ENCODE data around the gene RGS9.

GRCh38 chr17:65160516-65160915 lies 23.3 kb downstream of the RGS9 start:
- TF ChIP-seq, protein P1, sequence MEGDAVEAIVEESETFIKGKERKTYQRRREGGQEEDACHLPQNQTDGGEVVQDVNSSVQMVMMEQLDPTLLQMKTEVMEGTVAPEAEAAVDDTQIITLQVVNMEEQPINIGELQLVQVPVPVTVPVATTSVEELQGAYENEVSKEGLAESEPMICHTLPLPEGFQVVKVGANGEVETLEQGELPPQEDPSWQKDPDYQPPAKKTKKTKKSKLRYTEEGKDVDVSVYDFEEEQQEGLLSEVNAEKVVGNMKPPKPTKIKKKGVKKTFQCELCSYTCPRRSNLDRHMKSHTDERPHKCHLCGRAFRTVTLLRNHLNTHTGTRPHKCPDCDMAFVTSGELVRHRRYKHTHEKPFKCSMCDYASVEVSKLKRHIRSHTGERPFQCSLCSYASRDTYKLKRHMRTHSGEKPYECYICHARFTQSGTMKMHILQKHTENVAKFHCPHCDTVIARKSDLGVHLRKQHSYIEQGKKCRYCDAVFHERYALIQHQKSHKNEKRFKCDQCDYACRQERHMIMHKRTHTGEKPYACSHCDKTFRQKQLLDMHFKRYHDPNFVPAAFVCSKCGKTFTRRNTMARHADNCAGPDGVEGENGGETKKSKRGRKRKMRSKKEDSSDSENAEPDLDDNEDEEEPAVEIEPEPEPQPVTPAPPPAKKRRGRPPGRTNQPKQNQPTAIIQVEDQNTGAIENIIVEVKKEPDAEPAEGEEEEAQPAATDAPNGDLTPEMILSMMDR (conservative IDR thresholded peaks at IDR 0.05; ENCODE audit: low read length) = no peak
- no peak for TF ChIP-seq EZH2phosphoT487 (IDR thresholded peaks at IDR 0.05; ENCODE audit: borderline replicate concordance, low read depth, low read length)

All from OCI-LY7 (cell line).